ENCODE data around the gene AGT.
"Not testable (repeated sequence)": the region's sequence is repeated elsewhere in the genome, so short reads cannot be mapped to it uniquely, and the experiment has no call there.

Gene AGT

DNA sequence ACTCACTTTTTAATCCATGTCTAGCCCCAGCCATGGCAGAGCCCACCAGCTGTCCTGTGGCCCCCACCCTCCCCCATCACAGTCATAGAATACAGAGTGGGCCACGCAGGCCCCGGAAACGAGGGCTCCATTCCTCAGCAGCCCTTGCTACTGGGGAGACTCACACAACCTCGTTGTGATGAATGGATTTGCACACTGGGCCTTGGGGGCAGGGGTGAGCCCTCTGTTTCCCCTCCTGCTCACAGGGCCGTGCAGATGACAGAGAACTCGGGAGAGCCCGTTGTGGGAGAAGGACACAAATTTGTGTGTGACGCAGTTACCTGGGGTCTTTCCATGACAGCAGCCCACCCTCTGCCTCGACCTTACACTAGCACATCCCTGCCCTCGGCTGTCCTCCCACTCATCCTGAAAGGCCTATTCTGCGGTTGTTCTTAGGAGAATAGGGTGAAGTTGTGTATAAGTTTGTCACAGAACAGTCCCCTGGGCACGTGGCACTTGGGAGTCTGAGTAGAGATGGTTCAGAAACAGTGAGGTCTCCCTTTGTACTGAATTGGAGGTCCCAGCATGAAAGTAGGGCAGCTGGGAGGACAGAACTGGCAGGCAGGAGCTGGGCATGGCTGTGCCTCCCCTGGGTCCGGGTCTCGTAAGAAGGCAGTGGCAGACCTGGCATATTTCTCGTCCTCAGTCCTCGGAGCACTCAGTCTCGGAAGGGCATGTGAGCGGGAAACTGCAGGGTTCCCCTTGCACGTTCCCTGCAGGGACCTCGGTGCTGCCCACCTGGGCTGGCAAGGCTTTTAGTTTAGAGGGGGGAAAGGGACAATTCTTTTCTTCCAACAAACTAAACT lies 6.8 kb downstream of the AGT start:
- no peak for DNase-seq

DNA sequence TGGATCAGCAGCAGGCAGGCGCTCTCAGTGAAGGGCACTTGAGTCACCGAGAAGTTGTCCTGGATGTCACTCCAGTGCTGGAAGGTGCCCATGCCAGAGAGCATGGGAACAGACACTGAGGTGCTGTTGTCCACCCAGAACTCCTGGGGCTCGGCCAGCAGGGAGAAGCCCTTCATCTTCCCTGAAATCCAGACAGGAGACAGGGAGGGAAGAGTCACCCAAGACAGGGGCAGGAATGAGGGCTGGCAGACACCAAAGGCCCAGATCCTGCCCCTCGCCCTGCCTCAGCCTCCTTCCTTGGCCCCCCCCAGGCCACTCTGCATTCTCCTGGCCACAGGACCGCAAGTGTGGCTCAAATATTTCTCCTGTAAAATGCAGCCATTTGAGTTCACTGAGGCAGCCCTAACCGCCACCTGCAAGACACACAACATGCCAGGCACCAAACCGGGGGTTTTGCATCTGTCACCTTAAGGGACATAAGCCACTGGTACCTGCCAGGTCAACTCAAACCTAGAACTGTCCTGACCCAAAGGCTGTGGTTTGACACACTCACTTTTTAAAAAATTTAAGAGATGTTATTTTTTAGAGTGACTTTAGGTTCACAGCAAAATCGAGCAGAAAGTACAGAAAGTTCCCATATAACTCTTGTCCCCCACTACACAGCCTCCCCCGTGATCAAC lies 7.8 kb downstream of the AGT start:
- DNase-seq: no peak

DNA sequence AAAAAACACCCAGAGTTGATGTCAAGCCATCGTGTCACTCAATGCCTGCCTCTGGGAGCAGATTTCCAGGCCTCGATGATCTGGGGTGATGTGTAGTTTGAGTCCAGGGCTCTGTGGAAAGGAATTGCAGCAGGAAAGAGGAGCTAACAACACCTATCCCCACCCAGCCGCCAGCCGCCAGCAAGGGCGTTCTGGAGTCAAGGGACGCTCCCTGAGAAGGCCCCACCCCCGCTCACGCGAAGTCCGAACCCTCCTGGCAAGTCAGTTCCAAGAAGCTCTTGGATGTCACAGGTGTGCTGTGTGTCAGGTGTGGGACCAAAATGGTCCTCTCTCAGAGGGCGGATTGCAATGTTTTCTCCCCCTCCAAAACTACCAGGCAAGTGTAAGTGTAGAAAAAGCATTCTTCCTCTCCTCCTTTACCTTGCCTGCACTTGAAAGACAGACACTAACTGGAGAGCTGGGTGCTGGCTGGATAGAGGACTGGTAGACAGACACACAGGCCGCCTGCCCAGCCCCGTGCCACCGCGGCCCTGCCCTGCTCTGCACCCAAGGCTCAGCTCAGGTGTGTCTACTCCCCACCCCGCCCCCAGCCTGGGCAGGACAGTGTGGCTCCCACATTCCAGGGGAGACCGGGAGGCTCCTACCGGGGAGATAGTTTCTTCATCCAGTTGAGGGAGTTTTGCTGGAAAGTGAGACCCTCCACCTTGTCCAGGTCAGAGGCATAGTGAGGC lies 8.5 kb downstream of the AGT start:
- DNase-seq: no peak

DNA sequence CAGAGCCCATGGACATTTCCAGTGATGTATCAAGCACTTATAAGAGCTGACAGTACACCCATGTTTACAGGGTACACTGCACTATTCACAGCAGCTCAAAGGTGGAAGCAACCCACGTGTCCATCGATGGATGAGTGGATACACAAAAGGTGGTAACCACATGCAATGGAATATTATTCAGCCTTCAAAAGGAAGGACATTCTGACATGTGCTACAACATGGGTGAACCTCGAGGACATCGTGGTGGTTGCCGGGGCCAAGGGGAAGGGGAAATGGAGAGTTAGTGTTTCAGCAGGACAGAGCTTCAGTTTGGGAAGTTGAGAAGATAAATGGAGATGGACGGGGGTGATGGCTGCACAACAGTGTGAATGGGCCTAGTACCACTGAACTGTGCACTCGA lies 9.1 kb downstream of the AGT start:
- DNase-seq: no peak

DNA sequence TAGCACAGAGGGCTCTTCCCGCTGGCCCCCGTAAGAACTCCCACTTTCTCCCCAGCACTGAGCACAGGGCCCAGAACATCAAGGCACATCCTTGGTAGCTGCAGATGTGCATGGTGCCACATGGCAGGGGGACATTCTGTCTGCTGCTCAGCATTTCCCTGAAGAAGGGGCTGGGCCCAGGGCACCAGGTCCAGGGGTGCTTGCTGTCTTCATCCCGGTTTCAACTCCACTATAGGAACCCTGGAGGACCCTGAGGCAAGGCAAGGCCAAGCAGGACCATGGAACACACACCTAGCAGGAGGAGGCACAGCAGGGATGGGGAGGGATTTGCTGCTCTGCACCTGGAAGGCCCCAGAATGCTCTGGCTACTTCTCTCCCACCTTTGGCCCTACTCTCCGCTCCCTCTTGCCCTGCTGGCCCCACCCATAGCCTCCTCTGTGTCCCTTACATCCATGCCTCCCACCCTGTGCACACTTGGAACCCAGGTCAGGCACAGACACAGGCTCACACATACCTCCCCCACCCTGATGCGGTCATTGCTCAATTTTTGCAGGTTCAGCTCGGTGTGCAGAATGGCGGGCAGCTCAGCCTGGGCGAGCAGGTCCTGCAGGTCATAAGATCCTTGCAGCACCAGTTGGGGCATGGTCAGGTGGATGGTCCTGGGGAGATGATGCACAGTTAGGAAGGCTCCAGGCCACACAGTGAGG lies 10.1 kb downstream of the AGT start:
- no peak for DNase-seq

DNA sequence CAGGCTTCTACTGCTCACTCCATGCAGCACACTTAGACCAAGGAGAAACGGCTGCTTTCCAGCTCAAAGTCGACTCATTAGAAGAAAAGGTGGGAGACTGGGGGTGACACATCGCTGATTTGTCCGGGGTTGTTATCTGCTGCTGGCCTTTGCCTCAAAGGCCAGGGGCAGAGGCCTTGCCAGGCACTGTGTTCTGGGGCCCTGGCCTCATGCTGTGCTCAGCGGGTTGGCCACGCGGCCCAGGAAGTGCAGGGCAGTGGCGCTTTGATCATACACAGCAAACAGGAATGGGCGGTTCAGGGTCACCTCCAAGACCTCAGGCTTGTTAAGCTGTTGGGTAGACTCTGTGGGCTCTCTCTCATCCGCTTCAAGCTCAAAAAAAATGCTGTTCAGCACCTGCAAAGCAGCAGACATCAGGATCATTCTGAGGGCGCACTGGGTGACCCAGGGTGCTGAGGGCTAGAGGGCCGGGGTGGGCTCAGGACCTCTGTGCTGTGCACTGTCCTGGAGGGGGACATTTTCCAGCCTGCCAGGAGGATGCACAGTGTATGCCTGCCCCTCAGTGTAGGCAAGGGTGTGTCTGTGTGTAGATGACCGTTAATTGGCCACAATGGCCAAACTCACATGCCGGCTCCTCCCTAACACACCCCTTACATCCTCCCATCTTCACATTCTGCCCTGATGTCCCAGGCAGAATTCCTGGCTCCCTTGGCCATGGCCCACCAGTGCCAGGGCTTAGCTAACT lies 10.8 kb downstream of the AGT start:
- no peak for DNase-seq

DNA sequence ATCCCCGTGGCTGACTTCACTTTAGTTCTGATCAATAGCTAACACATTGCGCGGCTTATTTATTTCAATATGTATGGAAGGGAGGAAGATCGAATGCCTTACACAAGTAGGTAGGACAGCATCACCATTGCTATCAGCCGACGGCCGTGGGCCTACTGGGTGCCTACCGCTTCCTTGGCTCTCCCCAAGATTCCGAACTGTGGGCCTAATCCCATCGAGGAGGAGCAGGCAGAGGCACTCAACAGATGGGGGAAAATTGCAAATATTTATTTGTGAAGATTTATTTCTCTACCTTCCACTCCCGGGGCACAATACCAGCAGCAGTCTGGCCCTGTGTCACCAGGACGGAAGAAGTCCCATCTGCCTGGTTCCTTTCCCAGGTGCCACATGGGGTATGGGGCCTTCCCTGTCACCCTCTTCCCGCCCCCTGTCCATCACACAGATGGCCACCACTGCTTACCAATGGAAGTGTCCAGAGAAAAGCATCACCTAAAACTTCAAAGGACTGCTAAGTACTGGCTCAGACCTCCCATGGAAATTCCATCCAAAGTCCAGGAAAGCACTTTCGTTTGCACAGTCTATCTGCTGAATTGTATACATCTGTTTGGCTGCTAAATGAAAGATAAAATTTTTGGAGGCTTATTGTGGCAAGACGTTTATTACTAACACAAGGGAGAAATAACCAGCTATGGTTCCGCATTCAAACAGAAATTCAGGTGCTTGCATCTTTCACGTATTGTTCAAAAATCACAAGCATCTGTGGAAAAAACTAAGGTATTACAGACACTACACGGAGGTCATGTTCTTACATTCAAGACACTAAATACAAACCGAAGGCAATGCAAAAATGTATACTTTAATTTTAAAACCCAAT lies 11.8 kb downstream of the AGT start:
- no peak for DNase-seq

DNA sequence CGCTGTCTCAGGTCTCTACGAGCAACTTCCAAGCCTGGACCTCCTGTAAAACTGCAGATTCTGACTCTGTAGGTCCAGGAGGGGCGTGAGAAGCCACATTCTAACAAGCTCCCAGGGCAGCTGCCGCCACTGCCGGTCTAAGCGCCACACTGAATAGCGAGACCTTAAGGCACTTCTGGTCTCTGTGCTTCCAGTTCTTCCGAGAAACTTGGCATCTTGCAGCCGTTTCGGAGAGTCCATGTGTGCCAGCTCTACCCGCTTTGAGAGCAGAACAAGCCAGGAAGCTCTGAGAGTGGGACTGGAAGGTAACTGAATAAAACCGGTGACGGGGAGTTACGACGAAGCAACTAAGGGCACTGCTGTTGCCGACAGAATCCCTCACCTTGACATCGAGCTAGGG lies 12.5 kb downstream of the AGT start:
- DNase-seq: no peak

DNA sequence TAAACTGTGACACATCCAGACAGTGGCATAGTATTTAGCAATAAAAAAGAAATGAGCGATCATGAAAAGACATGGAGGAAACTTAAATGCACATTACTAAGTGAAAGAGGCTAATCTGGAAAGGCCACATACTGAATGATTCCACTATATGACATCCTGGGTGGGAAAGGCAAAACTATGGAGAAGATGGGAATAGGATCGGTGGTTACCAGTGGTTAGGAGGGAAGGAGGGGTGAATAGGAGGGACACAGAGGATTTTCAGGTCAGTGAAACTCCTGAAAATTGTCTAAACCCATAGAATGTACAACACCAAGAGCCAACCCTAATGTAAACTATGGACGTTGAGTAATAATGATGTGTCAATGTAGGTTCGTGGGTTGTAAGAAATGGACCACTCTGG lies 13.8 kb downstream of the AGT start:
- DNase-seq: no peak

DNA sequence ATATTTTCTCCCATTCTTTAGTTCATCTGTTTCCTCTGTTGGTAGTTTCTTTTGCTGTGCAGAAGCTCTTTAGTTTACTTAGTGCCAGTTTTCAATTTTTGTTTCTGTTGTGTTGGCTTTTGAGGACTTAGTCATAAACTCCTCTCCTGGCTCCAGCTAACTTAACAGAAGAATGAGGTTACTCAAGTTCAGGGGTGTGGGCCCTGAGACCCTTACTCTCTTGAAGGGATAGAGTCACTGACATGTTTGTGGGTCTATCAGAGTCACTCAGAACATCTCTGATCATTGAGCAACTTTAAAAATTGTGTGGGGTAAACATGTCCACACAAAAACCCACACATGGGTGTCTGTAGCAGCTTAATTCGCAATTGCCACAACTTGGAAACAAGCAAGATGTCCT lies 14.2 kb downstream of the AGT start:
- no peak for DNase-seq

DNA sequence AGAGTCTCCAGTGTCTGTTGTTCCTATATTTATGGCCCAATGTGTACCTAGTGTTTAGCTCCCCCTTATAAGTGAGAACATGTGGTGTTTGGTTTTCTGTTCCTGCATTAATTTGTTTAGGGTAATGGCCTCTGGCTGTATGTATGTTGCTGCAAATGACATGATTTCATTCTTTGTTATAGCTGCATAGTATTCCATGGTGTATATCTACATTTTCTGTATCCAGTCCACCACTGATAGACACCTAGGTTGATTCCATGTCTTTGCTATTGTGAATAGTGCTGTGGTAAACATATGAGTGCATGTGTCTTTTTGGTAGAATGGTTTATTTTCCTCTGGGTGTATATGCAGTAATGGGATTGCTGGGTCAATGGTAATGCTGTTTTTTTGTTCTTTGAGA lies 15.0 kb downstream of the AGT start:
- not testable (repeated sequence) for DNase-seq

DNA sequence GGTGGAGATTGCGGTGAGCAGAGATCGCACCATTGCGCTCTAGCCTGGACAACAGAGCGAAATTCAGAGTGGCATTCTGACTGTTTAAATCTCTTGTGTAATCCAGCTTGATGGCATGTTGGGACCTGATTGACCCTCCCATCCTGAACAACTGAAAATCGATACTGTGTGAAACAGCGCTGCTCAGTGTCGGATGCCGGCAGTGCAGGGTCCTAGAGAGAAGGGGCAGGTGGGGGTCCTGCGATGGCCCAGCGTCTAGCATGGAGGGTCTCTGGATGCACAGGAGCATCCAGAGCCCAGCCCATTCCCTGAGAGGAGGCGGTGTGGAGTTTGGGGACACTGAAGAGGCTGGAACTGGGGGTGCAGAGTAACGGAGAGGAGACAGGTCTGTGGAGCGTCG lies 15.8 kb downstream of the AGT start:
- DNase-seq: no peak

DNA sequence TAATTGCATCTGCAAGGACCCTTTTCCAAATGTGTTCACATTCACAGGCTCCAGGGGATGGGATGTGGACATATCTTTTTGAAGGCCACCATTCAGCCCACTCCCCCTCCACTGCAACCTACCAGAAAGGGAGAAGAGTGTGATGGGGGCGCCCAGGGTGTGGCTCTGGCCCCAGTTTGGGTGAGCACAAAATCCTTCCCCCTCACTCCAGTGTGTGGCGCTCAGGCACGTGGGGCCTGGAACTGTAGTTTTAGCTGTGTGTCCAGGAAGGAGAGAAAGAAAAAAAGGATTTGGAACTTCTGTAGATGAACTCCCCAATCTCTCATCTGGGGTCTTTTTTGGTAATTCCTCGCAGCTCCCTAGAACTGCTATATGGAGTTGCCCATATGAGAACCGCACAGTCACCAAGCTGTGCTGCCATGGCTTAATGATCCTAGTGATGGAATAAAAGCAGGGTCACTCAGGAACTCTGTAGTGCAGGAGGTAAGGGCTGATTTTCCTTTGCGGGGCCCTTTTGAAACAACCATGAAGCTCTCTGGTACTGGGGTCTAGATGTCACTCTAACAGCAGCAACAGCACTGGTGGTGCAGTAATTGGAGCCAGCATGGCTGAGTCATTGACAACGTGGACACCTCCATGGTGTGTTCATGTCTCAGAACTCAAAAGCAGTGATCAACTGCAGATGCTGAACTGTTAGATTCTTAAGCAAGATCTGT lies 17.0 kb downstream of the AGT start:
- DNase-seq: no peak

DNA sequence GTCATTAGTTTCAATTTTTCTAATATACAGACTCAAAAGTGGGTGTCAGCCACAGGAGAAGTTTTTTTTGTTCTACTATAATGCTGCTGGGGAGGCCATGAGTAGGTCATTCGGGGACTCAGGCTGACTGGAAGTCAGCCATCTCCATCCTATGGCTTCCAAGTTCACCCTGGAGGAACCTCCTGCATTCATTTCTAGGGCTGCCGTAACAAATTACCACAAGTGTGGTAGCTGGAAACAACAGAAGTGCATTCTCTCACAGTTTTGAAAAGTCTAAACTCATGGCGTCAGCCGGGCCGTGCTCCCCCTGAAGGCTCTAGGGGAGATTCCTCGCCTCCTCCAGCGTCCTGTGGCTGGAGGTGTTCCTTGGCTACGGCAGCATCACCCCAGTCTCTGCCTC lies 17.7 kb downstream of the AGT start:
- no peak for DNase-seq

DNA sequence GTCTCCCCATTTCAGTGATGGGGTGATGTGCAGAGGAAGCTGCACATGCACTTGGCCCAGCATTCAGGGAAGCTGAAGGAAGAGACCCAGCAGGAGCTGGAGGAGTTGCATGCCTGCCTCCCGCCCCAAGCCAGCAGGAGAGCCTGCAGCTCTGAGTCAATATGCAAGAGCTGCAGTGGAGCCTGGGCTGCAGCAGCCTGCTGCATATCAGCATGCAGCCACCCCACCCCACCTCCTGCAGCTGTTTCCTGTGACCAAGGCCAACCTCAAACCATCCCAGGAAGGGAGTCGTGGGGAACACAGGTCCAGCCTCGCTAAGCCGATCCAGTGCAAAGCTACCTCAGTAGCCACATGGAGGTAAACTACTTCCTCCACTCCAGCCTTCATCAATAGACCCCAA lies 18.9 kb downstream of the AGT start:
- no peak for DNase-seq

DNA sequence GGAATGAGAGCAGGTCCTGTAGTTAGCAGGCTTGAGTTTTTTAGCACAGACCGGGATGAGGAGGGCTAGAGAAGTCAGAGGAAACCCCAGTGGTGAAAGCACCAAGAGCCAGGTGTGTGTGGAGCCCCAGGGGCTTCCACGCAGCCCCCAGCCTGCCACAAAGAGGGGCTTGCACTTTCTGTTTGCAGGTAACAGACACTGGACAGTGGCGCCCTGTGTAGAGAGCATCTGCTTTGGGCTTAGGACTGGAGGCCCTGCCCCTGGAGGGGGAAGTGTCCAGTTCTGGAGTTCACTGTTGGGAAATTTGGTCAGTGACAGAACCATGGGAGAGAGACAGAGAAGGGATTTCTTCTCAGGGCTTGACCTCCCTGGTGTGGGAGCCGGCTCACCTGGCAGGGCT lies 19.5 kb downstream of the AGT start:
- no peak for DNase-seq

DNA sequence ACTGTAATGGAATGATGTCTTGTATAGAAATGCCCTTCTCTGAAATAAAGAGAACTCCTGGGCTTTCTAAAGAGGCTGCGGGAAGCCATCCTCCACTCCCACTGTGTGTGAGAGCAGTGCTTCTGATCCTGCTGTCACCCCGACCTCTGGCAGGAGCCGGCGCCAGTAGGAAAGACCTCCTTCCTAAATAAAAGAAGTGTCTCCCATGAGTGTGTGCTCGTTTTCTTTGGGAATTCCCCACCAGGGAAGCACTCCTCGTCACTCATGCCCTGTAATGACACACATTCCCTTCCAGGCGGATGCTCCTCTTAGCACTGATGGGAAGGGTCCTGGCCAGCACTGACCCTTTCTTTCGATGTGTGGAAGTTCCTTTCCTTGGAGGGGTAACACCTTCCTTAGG lies 20.1 kb downstream of the AGT start:
- DNase-seq: no peak

DNA sequence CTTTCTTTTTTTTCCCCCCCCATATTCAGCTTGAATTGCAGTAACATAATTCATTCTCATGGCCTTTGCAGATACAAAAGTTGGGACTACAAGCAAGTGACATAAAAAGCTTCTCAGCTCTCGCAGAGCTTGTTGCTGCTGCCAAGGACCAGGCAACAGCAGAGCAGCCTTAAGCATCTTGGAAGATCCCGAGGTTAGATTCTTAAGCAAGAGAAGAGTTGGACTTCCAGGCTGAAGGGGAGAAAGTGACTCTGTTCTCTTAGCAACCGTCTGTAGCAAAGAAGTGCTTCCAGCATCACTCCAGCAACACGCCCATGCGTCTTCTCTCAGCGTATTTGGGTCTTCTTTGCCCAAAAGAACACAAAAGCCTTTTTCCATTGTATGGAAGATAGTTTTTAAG lies 20.7 kb downstream of the AGT start:
- no peak for DNase-seq

DNA sequence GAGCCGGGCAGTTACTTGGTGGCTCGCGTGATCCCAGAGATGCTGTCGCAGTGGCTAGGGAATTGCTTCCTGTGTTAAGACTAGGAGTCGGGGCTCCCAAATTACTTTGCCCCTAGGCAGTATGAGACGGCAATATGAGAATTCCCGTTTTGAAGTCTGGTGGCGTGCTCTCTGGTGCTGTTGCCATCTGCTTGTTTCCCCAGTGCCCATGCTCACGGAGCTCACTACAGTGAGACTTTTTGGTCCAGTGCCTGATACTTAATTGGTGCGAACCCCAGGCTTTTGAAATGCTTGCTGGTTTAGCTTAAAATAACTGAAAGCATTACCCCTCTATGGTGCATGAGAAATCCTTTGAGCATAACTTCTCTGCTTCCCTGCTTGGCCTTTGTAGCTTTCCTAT lies 22.3 kb downstream of the AGT start:
- no peak for DNase-seq

DNA sequence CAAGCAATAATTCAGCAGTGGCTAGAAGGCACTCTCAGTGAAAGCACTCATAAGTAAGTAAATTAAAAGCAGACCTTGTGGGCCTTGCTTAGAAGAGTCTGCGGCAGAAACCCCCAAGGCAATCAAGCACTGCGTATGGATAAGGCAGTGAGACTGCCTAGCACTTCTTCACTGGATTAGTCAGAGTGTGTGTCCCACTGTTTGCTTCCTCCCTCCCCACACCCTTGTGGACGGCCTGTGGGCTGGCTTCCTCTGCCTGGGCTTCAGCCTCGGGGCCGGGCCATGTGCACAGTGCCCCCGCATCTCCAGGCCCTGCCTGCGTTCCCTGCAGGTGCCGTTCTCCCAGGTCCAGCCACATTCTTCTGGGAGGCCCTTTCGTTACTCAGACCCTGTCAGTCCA lies 23.8 kb downstream of the AGT start:
- no peak for DNase-seq

DNA sequence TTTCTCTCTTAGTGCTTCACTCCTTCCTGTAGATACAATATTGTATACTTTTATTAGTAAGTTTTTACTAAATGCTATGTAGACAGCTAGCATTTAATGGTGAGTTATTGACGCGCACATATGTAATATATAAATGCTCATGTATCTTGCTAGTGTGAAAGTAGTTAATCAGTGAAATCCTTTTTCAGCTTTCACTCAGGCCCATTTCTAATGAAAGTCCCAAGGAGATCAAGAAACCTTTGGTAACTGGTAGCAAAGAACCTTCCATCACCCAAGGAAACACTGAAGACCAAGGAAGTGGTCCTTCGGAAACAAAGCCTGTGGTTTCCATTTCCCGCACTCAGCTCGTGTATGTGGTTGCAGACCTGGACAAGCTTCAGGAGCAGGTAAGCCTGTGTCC lies 27.2 kb downstream of the AGT start:
- DNase-seq: no peak
